ENCODE data around the gene RNF25. TPM values are rescaled to one million over a fixed set of nuclear protein-coding genes. Genes with fewer than 3 reads are reported as not detected.

Gene RNF25, protein sequence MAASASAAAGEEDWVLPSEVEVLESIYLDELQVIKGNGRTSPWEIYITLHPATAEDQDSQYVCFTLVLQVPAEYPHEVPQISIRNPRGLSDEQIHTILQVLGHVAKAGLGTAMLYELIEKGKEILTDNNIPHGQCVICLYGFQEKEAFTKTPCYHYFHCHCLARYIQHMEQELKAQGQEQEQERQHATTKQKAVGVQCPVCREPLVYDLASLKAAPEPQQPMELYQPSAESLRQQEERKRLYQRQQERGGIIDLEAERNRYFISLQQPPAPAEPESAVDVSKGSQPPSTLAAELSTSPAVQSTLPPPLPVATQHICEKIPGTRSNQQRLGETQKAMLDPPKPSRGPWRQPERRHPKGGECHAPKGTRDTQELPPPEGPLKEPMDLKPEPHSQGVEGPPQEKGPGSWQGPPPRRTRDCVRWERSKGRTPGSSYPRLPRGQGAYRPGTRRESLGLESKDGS
- 32.0 and 33.8 TPM in 2 replicates for total RNA-seq

DNA sequence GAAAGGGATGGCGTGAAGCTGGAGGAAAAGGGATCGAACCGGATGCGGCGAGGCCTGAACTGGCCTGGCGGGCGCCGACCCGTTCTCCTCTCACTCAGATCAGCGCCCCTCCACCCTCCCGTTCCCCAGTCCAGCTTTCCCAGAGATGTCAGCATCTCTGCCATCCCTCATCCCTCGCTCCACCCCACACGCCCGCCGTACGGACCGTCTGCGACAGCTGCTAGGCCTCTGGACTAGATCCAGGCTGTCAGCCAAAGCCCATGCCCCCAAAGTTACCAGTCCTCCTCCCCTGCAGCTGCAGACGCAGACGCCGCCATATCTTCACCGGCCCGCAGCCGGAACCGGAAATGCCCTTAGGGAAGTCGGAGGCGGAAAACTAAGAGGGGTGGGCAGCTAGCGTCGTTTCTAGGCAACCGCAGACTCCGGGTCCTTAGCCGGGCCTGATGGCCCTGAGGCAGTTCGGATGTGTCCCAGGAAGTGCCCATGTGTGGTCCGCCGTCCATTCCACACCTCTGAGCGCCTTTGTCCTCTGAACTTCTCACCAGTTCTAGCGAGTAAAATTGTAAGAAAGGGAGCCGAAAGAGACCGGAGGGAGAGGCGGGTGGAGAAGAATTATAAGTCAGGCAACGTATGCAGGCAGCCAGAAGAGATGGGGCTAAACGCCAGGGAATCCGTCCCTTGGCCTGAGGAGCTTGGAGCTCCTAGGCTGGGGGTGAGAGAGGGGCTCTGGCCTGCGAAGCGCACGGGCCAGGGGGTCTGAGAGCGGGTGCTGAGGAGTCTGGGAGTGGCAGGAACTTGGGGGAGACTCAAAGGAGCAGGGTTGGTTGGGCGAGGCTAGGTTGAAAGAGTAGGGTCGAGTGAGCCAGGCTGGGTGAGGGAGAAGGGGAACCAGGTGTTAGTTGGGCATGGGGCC lies at the start of gene RNF25, which contains the start of gene STK36:
Gene RNF25 (minus strand): TSS at position 349 of the 913 bp plus-strand sequence. CDS start 32 bp downstream, at position 317.
Gene STK36 (plus strand): TSS at position 433 of the 913 bp plus-strand sequence. CDS start 744 bp downstream, outside the sequence.

DNA sequence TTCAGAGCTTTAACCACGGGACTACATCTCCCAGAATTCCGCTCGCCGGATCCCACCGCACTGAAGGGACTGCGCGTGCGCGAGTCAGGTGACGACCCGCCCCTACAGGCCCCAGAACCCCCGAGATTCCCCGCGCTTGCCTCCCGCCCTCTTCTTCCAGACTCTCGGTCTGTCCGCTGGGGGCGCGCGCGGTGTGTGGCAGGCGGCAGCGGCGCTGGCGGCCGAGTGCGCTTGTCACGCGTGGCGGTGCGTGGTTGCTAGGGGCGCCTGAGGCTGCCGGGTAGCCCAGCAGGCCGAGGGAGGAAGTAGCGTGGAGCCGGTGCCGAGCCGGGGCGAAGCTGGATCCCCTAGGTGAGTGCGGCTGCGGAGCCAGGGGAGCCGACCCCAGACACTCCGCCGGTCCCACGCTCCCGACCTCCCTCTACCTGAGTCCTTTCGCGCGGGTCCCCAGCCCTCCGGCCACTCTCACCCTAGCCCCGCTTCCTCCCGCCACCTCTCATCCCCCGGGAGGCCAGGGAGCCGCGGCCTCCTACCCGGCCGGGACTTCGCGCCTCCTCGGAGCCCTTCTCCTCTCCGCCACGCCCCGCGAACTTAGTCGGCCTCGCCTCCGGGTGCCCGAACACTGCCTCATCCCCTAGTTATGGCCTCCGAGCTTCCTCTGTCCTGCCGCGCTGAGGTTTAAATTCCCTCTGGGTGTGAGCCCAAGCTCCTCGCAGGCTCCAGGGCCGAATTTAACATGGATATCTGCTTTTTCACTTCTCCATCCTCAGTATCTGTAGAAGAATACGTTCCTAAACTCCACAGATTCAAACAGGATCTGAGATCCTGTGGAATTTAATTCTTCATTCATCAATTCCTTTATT lies 39.1 kb upstream of the RNF25 start, which contains the start of gene TTLL4:
Gene TTLL4 (plus strand): TSS at position 149 of the 863 bp plus-strand sequence. CDS start 26,842 bp downstream, outside the sequence.

DNA sequence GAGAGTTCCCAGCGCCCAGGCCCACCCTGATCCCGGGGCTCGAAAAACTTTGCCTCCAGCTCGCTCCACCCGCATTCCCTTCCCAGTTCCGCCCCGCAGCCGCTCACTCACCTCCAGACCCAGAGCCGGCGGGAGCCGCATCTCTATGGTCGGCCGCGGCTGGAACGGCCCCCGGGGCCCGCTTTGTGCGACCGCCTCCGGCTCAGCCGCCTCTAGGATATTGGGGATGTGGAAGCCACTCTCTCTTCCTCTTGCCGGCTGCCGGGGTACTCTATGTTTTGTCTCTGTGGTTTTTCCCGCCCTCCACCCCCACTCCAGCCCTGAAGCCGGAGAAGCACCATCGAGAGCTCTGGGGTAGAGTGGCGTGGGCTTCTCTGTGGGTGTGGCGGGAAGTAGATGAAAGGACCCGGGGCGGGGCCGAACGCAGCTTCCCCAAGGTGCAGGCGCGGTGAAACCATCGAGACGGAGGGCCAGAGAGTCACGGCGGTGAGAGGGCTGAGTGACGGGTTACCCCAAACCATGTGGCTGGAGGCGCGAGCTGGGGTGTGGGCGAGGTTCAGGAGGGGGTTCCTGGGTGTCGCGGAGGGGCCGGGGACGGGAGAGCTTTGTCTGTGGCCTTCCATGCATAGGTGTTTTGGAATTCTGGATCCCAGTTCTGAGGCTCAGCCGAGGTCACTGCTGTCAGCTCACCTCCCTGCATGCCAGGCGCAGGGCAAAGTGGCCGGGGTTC lies 12.4 kb downstream of the RNF25 start, which contains the start of the genes BCS1L and ZNF142:
Gene BCS1L (plus strand): TSS at position 426 of the 730 bp plus-strand sequence. CDS start 1,305 bp downstream, outside the sequence.
Gene ZNF142 (minus strand): TSS at position 366 of the 730 bp plus-strand sequence. CDS start 3,194 bp downstream, outside the sequence.

Other genes with a start within 250 kb of the RNF25 start
- gene USP37, start 103.7 kb downstream of the RNF25 start, total RNA-seq = 6.5 and 10.7 TPM in 2 replicates
- 29.2 and 32.7 TPM in 2 replicates for gene CNOT9, start 103.2 kb downstream of the RNF25 start, total RNA-seq
- gene PLCD4, start 64.1 kb downstream of the RNF25 start, total RNA-seq = 1.8 TPM in 2 replicates
- 4.3 and 7.7 TPM in 2 replicates for gene ZNF142, start 12.4 kb downstream of the RNF25 start, total RNA-seq
- gene BCS1L, start 12.3 kb downstream of the RNF25 start, total RNA-seq = 28.2 and 30.6 TPM in 2 replicates
- 15.4 and 27.6 TPM in 2 replicates for gene STK36, start 84 bp upstream of the RNF25 start, total RNA-seq
- gene TTLL4, start 38.8 kb upstream of the RNF25 start, total RNA-seq = 3.4 and 3.8 TPM in 2 replicates
- 17.1 and 19.9 TPM in 2 replicates for gene CYP27A1, start 110.1 kb upstream of the RNF25 start, total RNA-seq
- not detected in 2 replicates for gene PRKAG3, start 159.8 kb upstream of the RNF25 start, total RNA-seq
- not detected in 2 replicates for gene WNT6, start 187.8 kb upstream of the RNF25 start, total RNA-seq
- not detected in 2 replicates for gene WNT10A, start 208.8 kb upstream of the RNF25 start, total RNA-seq

All from smooth muscle cell of bladder (primary cell).